WTC11 (cell line): ENCODE data around the gene PSMB11. TPM values are rescaled to one million over a fixed set of nuclear protein-coding genes. Genes with fewer than 3 reads are reported as not detected.
A peak's percentile ranks its signal among the peaks of the same experiment; 100 is the strongest.

Source experiments
- ATAC-seq: fragments of 200-7000 bp; cut with Tn5 transposase; 2 replicates; pipeline ENCODE4 v1.10.0; 2021; ENCODE audit warnings: mild to moderate bottlenecking, moderate library complexity
- CTCF ChIA-PET: fragments of 300-600 bp; sonication (Branson Sonifier 250); formaldehyde crosslinking; loops from one replicate; lab custom pipeline; 2021; ENCODE audit warnings: antibody characterized with exemption; lab: Charles Lee
- POLR2A ChIA-PET: fragments of 350-600 bp; sonication (Branson Sonifier 250); formaldehyde crosslinking; loops from one replicate; lab custom pipeline; 2021; ENCODE audit warnings: antibody characterized with exemption; lab: Charles Lee
- DNase-seq: peaks from one replicate; pipeline ENCODE4 v3.0.0; 2021; ENCODE audit warnings: low spot score
- H3K27ac Mint-ChIP-seq: 2 replicates; pipeline ENCODE4 v1.8.0; 2021; ENCODE audit warnings: mixed read lengths
- H3K27me3 Mint-ChIP-seq: 2 replicates; pipeline ENCODE4 v1.8.0; 2021; ENCODE audit warnings: low read depth, mild to moderate bottlenecking, moderate library complexity, mixed read lengths
- H3K36me3 Mint-ChIP-seq: 2 replicates; pipeline ENCODE4 v1.8.0; 2021; ENCODE audit warnings: mixed read lengths
- H3K4me1 Mint-ChIP-seq: 2 replicates; pipeline ENCODE4 v1.8.0; 2022; ENCODE audit warnings: mixed read lengths
- H3K4me3 Mint-ChIP-seq: 2 replicates; pipeline ENCODE4 v1.8.0; 2021; ENCODE audit warnings: mild to moderate bottlenecking, moderate library complexity, mixed read lengths
- H3K9me3 Mint-ChIP-seq: 2 replicates; pipeline ENCODE4 v1.8.0; 2021; ENCODE audit warnings: mixed read lengths
- AR ChIP-seq: fragments of 250-450 bp; sonication (Bioruptor Pico); IDR thresholded peaks from 2 replicates; pipeline ENCODE4 v1.9.0; 2021; ENCODE audit warnings: mild to moderate bottlenecking
- E2F1 ChIP-seq: sonication (generic); formaldehyde crosslinking; IDR thresholded peaks from 2 replicates; pipeline ENCODE4 v1.8.0; 2022; ENCODE audit warnings: mild to moderate bottlenecking, missing genetic modification reagents
- ESRRA ChIP-seq: sonication (generic); formaldehyde crosslinking; IDR thresholded peaks from 2 replicates; pipeline ENCODE4 v1.8.1; 2022; ENCODE audit warnings: mild to moderate bottlenecking, missing genetic modification reagents, borderline replicate concordance
- ETV6 ChIP-seq: sonication (generic); formaldehyde crosslinking; IDR thresholded peaks from 2 replicates; pipeline ENCODE4 v1.8.1; 2022; ENCODE audit warnings: mild to moderate bottlenecking, missing genetic modification reagents
- FOXJ3 ChIP-seq: sonication (generic); formaldehyde crosslinking; IDR thresholded peaks from 2 replicates; pipeline ENCODE4 v1.9.0; 2021; ENCODE audit warnings: missing genetic modification reagents, mild to moderate bottlenecking, borderline replicate concordance
- FOXP4 ChIP-seq: sonication (generic); formaldehyde crosslinking; IDR thresholded peaks from 2 replicates; pipeline ENCODE4 v1.8.0; 2022; ENCODE audit warnings: mild to moderate bottlenecking, missing genetic modification reagents
- GTF2I ChIP-seq: fragments of 250-450 bp; sonication (Bioruptor Pico); conservative IDR thresholded peaks from 2 replicates; pipeline ENCODE4 v1.4.0; 2021; ENCODE audit warnings: mild to moderate bottlenecking
- HMGXB4 ChIP-seq: sonication (generic); formaldehyde crosslinking; IDR thresholded peaks from 2 replicates; pipeline ENCODE4 v1.8.1; 2023; ENCODE audit warnings: mild to moderate bottlenecking, moderate library complexity, missing genetic modification reagents
- JAZF1 ChIP-seq: fragments of 250-450 bp; sonication (Bioruptor Pico); IDR thresholded peaks from 2 replicates; pipeline ENCODE4 v1.9.0; 2021; ENCODE audit warnings: moderate library complexity, mild to moderate bottlenecking, inconsistent platforms
- KAT7 ChIP-seq: sonication (generic); formaldehyde crosslinking; IDR thresholded peaks from 2 replicates; pipeline ENCODE4 v1.8.1; 2023; ENCODE audit warnings: missing genetic modification reagents, mild to moderate bottlenecking, borderline replicate concordance
- MAX ChIP-seq: sonication (generic); formaldehyde crosslinking; IDR thresholded peaks from 2 replicates; pipeline ENCODE4 v1.8.0; 2022; ENCODE audit warnings: mild to moderate bottlenecking, missing genetic modification reagents
- MYBL2 ChIP-seq: sonication (generic); formaldehyde crosslinking; IDR thresholded peaks from 2 replicates; pipeline ENCODE4 v1.8.1; 2023; ENCODE audit warnings: mild to moderate bottlenecking, moderate library complexity, missing genetic modification reagents
- OVOL2 ChIP-seq: fragments of 250-450 bp; sonication (Bioruptor Pico); IDR thresholded peaks from 2 replicates; pipeline ENCODE4 v1.9.0; 2021; ENCODE audit warnings: mild to moderate bottlenecking, borderline replicate concordance
- TP53 ChIP-seq: sonication (generic); formaldehyde crosslinking; IDR thresholded peaks from 2 replicates; pipeline ENCODE4 v1.8.1; 2023; ENCODE audit warnings: mild to moderate bottlenecking, missing genetic modification reagents
- USF1 ChIP-seq: sonication (generic); formaldehyde crosslinking; IDR thresholded peaks from 2 replicates; pipeline ENCODE4 v1.8.0; 2022; ENCODE audit warnings: mild to moderate bottlenecking, missing genetic modification reagents
- USF2 ChIP-seq: sonication (generic); formaldehyde crosslinking; IDR thresholded peaks from 2 replicates; pipeline ENCODE4 v1.8.1; 2023; ENCODE audit warnings: mild to moderate bottlenecking, missing genetic modification reagents, moderate library complexity
- ZBTB21 ChIP-seq: sonication (generic); formaldehyde crosslinking; IDR thresholded peaks from 2 replicates; pipeline ENCODE4 v1.8.1; 2023; ENCODE audit warnings: mild to moderate bottlenecking, missing genetic modification reagents, borderline replicate concordance
- ZNF281 ChIP-seq: sonication (generic); formaldehyde crosslinking; IDR thresholded peaks from 2 replicates; pipeline ENCODE4 v1.8.0; 2023; ENCODE audit warnings: mild to moderate bottlenecking, missing genetic modification reagents
- total RNA-seq: library from RNA; stranded (reverse); gene quantifications from 3 replicates; pipeline ENCODE4 v1.2.3, GENCODE V29; 2021

Gene PSMB11
- total RNA-seq, 1 experiment from 2014 or later = not detected

- TF ChIP-seq AR (CRISPR knock-in tag) = 0 out of 2 replicates have a peak, but pooled peaks have one; percentile 48
- TF ChIP-seq HMGXB4 (CRISPR knock-in tag) = no peak
- TF ChIP-seq ETV6 (CRISPR knock-in tag) = peak; percentile 60; the same call in 1 of the 2 replicates
- TF ChIP-seq TP53 (CRISPR knock-in tag) = no peak
- no peak for TF ChIP-seq E2F1 (CRISPR knock-in tag)
- TF ChIP-seq OVOL2 (CRISPR knock-in tag) = no peak
- TF ChIP-seq ZNF281 (CRISPR knock-in tag) = peak; percentile 48; the same call in 1 of the 2 replicates
- TF ChIP-seq MYBL2 (CRISPR knock-in tag) = no peak
- peak; percentile 91 for TF ChIP-seq GTF2I
- no peak for TF ChIP-seq JAZF1 (CRISPR knock-in tag)
- TF ChIP-seq ZBTB21 (CRISPR knock-in tag) = no peak
- TF ChIP-seq FOXJ3 = no peak
- no peak for TF ChIP-seq ESRRA (CRISPR knock-in tag)
Observed at GRCh38 chr14:23071244-23071920, 29.4 kb downstream of the PSMB11 start (continued).

- no peak for DNase-seq
- ChIA-PET CTCF (interaction anchor here (0.6 to 4.6 kb wide), 20 partner anchors 8 to 294 kb away, joined by 3 to 49 read pairs (median 4); partner anchors contain the start of genes ACIN1, C14orf119, CDH24 and PRMT5), POLR2A (interaction anchor here (0.5 to 2.3 kb wide), 12 partner anchors 11 to 250 kb away, joined by 3 to 24 read pairs (median 4); partner anchors contain the start of genes ACIN1, C14orf119, HAUS4 and PABPN1)
- Mint-ChIP-seq H3K27me3 (no peaks in the 10 kb centered on the region), H3K27ac (peak overlapping the region; percentile 96), H3K9me3 (no peaks in the 10 kb centered on the region), H3K4me3 (peak overlapping the region; percentile 95), H3K4me1 (peaks cover 38% of the 10 kb centered on the region), H3K36me3 (peaks cover 70% of the 10 kb centered on the region)
- TF ChIP-seq KAT7 (CRISPR knock-in tag) (no peak), FOXP4 (CRISPR knock-in tag) (no peak), USF2 (CRISPR knock-in tag) (peak; percentile 62), USF1 (0 out of 2 replicates have a peak, but pooled peaks have one; percentile 39), MAX (CRISPR knock-in tag) (0 out of 2 replicates have a peak, but pooled peaks have one; percentile 13)
- peak; percentile 44 for ATAC-seq
Observed at GRCh38 chr14:23071921-23072539, 30.0 kb downstream of the PSMB11 start.
